Endothelial cell of umbilical vein (primary cell): Measurements from ENCODE around the gene SFR1. TPM values are rescaled to one million over a fixed set of nuclear protein-coding genes. Genes with fewer than 3 reads are reported as not detected.

Experiments used
- BruUV-seq: library from RNA; stranded (reverse); fragments of 400-500 nt; replicated peaks from 2 replicates; lab custom pipeline; 2021; lab: Mats Ljungman, UMichigan
- CTCF ChIA-PET: fragments of 300-600, 350-600 bp; sonication (Branson Sonifier 250); formaldehyde crosslinking; loops from one replicate; lab custom pipeline; 2021; ENCODE audit warnings: antibody characterized with exemption, inconsistent platforms; lab: Charles Lee
- POLR2A ChIA-PET: fragments of 300-600, 350-600 bp; sonication (Branson Sonifier 250); formaldehyde crosslinking; loops from one replicate; lab custom pipeline; 2021; ENCODE audit warnings: antibody characterized with exemption, inconsistent platforms; lab: Charles Lee
- DNase-seq: peaks from one replicate; pipeline ENCODE4 v3.0.0-alpha.2; 2011; ENCODE audit warnings: low read depth, low spot score
- FAIRE-seq: peaks from 2 replicates; lab custom pipeline; 2011; peaks lifted over from hg19 to GRCh38; lab: Jason Lieb, UNC
- H2AFZ ChIP-seq: 2 replicates; pipeline ENCODE4 v1.6.0; 2012; ENCODE audit warnings: low read depth, low read length, control low read depth, inconsistent platforms
- H3K27ac ChIP-seq: 2 replicates; pipeline ENCODE4 v1.5.1; 2011; ENCODE audit warnings: low read depth, mild to moderate bottlenecking, control low read depth, low read length, moderate library complexity; ENCODE audit not compliant: insufficient read depth
- H3K27me3 ChIP-seq, 2 experiments: 2 replicates each; pipeline versions ENCODE4 v1.6.0 to v1.6.1; 2011; ENCODE audit warnings: low read length in 2 of 2, mixed read lengths in 1 of 2; ENCODE audit not compliant: control insufficient read depth in 2 of 2, insufficient read depth in 2 of 2
- H3K36me3 ChIP-seq, 2 experiments: 2 replicates in 1 of 2; 3 replicates in 1 of 2; pipeline ENCODE4 v1.5.1; 2011; ENCODE audit warnings: low read length in 2 of 2, mild to moderate bottlenecking in 1 of 2, moderate library complexity in 1 of 2; ENCODE audit not compliant: control insufficient read depth in 2 of 2, insufficient read depth in 2 of 2; ENCODE audit errors: extremely low read depth in 1 of 2
- H3K4me1 ChIP-seq: 3 replicates; pipeline ENCODE4 v1.5.1; 2011; ENCODE audit warnings: mild to moderate bottlenecking, low read length; ENCODE audit not compliant: control insufficient read depth, insufficient read depth; ENCODE audit errors: extremely low read depth
- H3K4me2 ChIP-seq: 2 replicates; pipeline ENCODE4 v1.6.1; 2011; ENCODE audit warnings: low read length, control low read depth, mixed read lengths; ENCODE audit not compliant: insufficient read depth
- H3K4me3 ChIP-seq, 3 experiments: fragments of 200-600 bp in 1 of 3; sonication (generic), shearing (Covaris generic) in 1 of 3; replicated peaks in 1 of 3; 2 replicates each; pipeline ENCODE4 v1.5.1; 2011 to 2016; ENCODE audit warnings: control low read depth in 3 of 3, low read length in 3 of 3, mild to moderate bottlenecking in 2 of 3, inconsistent platforms in 1 of 3, low read depth in 1 of 3, moderate library complexity in 1 of 3; ENCODE audit not compliant: insufficient read depth in 1 of 3
- H3K79me2 ChIP-seq: 2 replicates; pipeline ENCODE4 v1.6.0; 2012; ENCODE audit warnings: low read length, inconsistent platforms; ENCODE audit not compliant: control insufficient read depth, insufficient read depth
- H3K9ac ChIP-seq: replicated peaks from 2 replicates; pipeline ENCODE3; 2011; ENCODE audit warnings: low read length, control low read depth; ENCODE audit not compliant: insufficient read depth; ENCODE audit errors: extremely low read depth
- H3K9me1 ChIP-seq: replicated peaks from 3 replicates; pipeline ENCODE4 v1.6.0; 2011; ENCODE audit warnings: mild to moderate bottlenecking, low read length; ENCODE audit not compliant: control insufficient read depth, insufficient read depth; ENCODE audit errors: extremely low read depth
- H3K9me3 ChIP-seq: replicated peaks from 2 replicates; pipeline ENCODE4 v1.5.1; 2012; ENCODE audit warnings: low read length, inconsistent platforms; ENCODE audit not compliant: control insufficient read depth, insufficient read depth
- H4K20me1 ChIP-seq: replicated peaks from 2 replicates; pipeline ENCODE3; 2011; ENCODE audit warnings: mild to moderate bottlenecking, low read length; ENCODE audit not compliant: control insufficient read depth, insufficient read depth; ENCODE audit errors: extremely low read depth
- CTCF ChIP-seq, 2 donors: IDR thresholded peaks; 1 replicate in 1 of 2; 2 replicates in 1 of 2; pipeline ENCODE4 v1.5.1; 2011; ENCODE audit warnings: low read length in 2 of 2, mild to moderate bottlenecking in 2 of 2, moderate library complexity in 2 of 2, control low read depth in 1 of 2, inconsistent platforms in 1 of 2, low read depth in 1 of 2; ENCODE audit not compliant: insufficient read depth in 1 of 2; ENCODE audit errors: extremely low read depth in 1 of 2
- EZH2 ChIP-seq: IDR thresholded peaks from 2 replicates; pipeline ENCODE4 v1.6.1; 2012; ENCODE audit warnings: borderline replicate concordance, low read depth, mild to moderate bottlenecking, moderate library complexity, low read length, inconsistent platforms; ENCODE audit not compliant: severe bottlenecking
- FOS ChIP-seq: IDR thresholded peaks from 2 replicates; pipeline ENCODE4 v1.6.1; 2011; ENCODE audit warnings: mild to moderate bottlenecking, low read length, moderate library complexity, borderline replicate concordance; ENCODE audit not compliant: insufficient read depth
- GATA2 ChIP-seq: IDR thresholded peaks from 2 replicates; pipeline ENCODE4 v1.7.0; 2011; ENCODE audit warnings: low read depth, mild to moderate bottlenecking, moderate library complexity, mixed read lengths, low read length; ENCODE audit not compliant: insufficient read length, insufficient read depth
- JUN ChIP-seq: IDR thresholded peaks from 2 replicates; pipeline ENCODE4 v1.6.1; 2011; ENCODE audit warnings: borderline replicate concordance, low read depth; ENCODE audit not compliant: insufficient read length, insufficient read depth
- MAX ChIP-seq: IDR thresholded peaks from 2 replicates; pipeline ENCODE4 v1.6.1; 2011; ENCODE audit not compliant: insufficient read depth, insufficient read length
- MYC ChIP-seq: IDR thresholded peaks from one replicate; pipeline ENCODE4 v1.6.1; 2011; ENCODE audit warnings: mild to moderate bottlenecking, low read depth, low read length
- POLR2A ChIP-seq: IDR thresholded peaks from 2 replicates; pipeline ENCODE4 v1.6.1; 2012; ENCODE audit warnings: low read depth, mild to moderate bottlenecking, control low read depth, low read length
- POLR2AphosphoS5 ChIP-seq: IDR thresholded peaks from 2 replicates; pipeline ENCODE4 v1.6.1; 2012; ENCODE audit warnings: low read depth, mild to moderate bottlenecking, control low read depth, low read length, moderate library complexity; ENCODE audit not compliant: insufficient read depth
- dilution Hi-C: fragments of 300-500 bp; cut with MboI; formaldehyde crosslinking; loops from one replicate; pipeline ENCODE4 v1.15.0; 2019; ENCODE audit warnings: low sequenced_read_pairs; ENCODE audit not compliant: extremely low pct_ligation_motif_present
- intact Hi-C: fragments of 100-400 bp; cut with micrococcal nuclease; formaldehyde crosslinking; loops from one replicate; pipeline ENCODE4 v1.10.0; 2022
- polyA plus RNA-seq, 4 experiments: library from polyadenylated mRNA; depleted of rRNA in 3 of 4; stranded (reverse) in 3 of 4; unstranded in 1 of 4; fragments of >200 nt; gene quantifications; 2 replicates each; pipeline versions ENCODE4 v1.2.1 to v1.2.3, GENCODE V29; 2011 to 2012; ENCODE audit warnings: missing spikeins in 1 of 4
- total RNA-seq: library from RNA; stranded (reverse); gene quantifications from 2 replicates; pipeline ENCODE4 v1.2.3, GENCODE V29; 2021

Gene SFR1
- total and polyA plus RNA-seq, 2 donors (not counting 3 experiments of a cell fraction or from before 2014, with no cell fraction given), result 3.6 to 8.9 TPM

DNA sequence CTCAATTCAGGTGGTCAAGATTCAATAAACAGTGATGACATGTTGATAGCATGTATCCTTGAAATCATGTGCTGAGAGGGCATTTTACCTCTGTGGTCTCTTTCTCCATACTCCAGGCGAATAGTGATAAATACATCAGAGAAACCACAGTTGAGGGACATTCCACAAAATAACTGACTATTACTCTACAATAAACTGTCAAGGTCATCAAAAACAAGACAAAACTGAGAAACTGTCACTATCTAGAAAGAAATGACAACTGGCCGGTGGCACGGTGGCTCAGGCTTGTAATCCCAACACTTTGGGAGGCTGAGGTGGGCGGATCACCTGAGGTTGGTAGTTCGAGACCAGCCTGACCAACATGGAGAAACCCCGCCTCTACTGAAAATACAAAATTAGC is 16.2 kb downstream of the SFR1 start:
- no peaks in the 10 kb centered on the region for H3K36me3 ChIP-seq
- no peaks in the 10 kb centered on the region for H3K79me2 ChIP-seq
- intact Hi-C loops, result no loop called here
- no peaks in the 10 kb centered on the region for H4K20me1 ChIP-seq
- H3K9ac ChIP-seq, result no peak overlapping the region
- H3K9me3 ChIP-seq, result no peaks in the 10 kb centered on the region
- H3K4me1 ChIP-seq, result no peaks in the 10 kb centered on the region
- ChIA-PET POLR2A (no interaction called here), CTCF (interaction anchor here (1.0 kb wide), 1 partner anchor 117 kb away, joined by 3 read pairs; no protein-coding TSS in a partner anchor)
- TF ChIP-seq POLR2A (no peak), MAX (no peak), GATA2 (no peak), CTCF (IDR thresholded peaks at IDR 0.05; ENCODE audit: extremely low read depth in 1 of 2, insufficient read depth in 1 of 2, low read depth in 1 of 2, low read length in 2 of 2) (no peak), EZH2 (no peak), MYC (no peak), POLR2AphosphoS5 (no peak), JUN (no peak), FOS (no peak)
- H3K27ac ChIP-seq, result no peak overlapping the region
- DNase-seq, result no peak
- H3K4me2 ChIP-seq, result no peak overlapping the region
- no peak for FAIRE-seq
- no peaks in the 10 kb centered on the region for H3K9me1 ChIP-seq
- dilution Hi-C loops, result no loop called here
- no peaks in the 10 kb centered on the region for H3K27me3 ChIP-seq
- H3K4me3 ChIP-seq, result no peak overlapping the region
- H2AFZ ChIP-seq, result no peak overlapping the region
- BruUV-seq, result no TSS peak
